ENCODE results near the gene ABCA10.

Gene ABCA10

DNA sequence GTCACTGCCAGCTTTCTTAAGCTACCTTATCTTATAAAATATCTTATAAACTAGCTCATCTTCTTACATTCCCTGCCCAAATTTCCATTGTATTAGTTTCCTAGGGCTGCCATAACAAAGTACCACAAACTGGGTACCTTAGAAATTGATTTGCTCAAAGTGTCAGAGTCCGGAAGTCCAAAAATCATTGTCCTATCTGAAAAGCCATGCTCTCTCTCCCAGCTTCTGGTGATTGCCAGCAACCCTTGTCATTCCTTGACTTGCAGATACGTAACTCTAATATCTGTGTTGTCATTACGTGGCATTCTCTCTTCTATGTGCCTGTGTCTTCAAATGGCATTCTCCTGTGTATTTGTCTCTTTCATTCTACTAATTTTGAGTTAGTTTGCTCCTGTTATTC is 2.3 kb upstream of the ABCA10 start:
- DNase-seq (ENCODE audit: low read depth), result no peak
- no peak for TF ChIP-seq CTCF (IDR thresholded peaks at IDR 0.05; ENCODE audit: control insufficient read depth, insufficient read depth, low read depth, low read length, missing control alignments)

DNA sequence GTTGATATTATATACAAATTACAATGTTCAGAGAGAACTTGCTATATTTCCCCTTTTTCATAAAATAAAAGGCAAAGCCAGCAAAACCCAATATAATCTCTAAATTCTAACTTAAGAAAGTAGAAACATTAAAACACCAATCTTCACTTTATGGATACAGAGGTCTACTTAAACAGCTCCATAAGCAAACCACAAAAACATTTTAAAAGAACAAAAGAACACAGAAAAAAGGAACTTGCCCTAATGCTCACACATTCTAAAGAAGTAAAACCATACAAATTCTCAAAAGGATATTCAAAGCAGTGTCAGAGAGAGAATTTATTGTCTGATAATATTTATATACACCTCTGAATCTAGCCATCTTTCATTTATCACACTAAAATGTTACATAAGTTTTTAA is 606 bp downstream of the ABCA10 start:
- no peak overlapping the region for H3K4me3 ChIP-seq (ENCODE audit: control insufficient read depth, low read depth, low read length)
- TF ChIP-seq CTCF (IDR thresholded peaks at IDR 0.05; ENCODE audit: control insufficient read depth, insufficient read depth, low read depth, low read length, missing control alignments), result no peak

More for the DNA sequence above, 2.3 kb upstream of the ABCA10 start:
- no peak overlapping the region for H3K4me3 ChIP-seq (ENCODE audit: control insufficient read depth, low read depth, low read length)

GRCh38 chr17:69227541-69227940 is 1.1 kb downstream of the ABCA10 start:
- DNase-seq (ENCODE audit: low read depth), result no peak

More for the DNA sequence above, 606 bp downstream of the ABCA10 start:
- no peak for DNase-seq (ENCODE audit: low read depth)

DNA sequence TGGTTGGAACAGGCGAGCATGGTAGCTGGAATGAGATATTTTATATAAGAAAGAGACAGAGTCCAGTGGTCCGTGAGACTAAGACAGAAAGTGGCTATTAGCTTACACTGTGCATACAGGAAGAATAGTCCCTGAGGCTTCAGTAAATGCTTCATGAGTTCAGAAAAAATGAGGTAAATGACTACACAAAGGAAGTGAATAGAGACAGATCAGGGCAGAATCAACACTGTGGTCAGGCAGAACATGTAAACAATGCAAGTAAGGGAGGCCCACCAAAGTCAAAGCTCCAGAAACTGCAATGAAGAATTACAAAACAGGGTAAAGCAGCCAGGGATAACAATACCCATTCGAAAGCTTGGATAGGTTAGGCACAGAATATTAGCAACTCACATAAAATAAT is 4.8 kb downstream of the ABCA10 start:
- DNase-seq (ENCODE audit: low read depth), result no peak
- no peak for TF ChIP-seq CTCF (IDR thresholded peaks at IDR 0.05; ENCODE audit: control insufficient read depth, insufficient read depth, low read depth, low read length, missing control alignments)
- no peak overlapping the region for H3K4me3 ChIP-seq (ENCODE audit: control insufficient read depth, low read depth, low read length)

More at GRCh38 chr17:69227541-69227940, 1.1 kb downstream of the ABCA10 start:
- TF ChIP-seq CTCF (IDR thresholded peaks at IDR 0.05; ENCODE audit: control insufficient read depth, insufficient read depth, low read depth, low read length, missing control alignments), result no peak
- H3K4me3 ChIP-seq (ENCODE audit: control insufficient read depth, low read depth, low read length), result no peak overlapping the region

DNA sequence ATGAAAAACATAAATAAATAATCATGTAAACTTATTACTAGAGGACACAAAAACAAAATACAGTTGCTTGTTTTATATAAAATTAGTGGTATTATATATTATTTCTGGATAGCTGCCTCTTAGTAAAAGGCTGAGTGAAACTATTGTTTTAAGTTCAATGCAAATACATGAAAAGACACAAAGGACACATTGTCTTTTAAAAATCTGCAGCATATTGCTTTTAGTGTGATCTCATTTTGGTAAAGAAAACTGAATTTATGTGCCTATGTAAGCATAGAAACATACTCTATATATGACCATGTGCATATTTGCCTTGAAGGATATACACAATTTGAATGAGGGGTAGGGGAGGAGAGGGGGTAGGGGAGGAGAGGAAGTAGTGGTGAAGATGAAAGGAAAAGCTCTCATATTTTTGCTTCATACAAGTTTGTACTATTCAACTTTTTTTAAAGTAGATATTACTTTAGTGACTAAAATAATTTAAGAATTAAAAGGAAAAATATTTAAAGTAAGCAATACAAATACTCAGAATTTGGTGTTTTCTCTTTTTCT is 5.8 kb downstream of the ABCA10 start:
- H3K4me3 ChIP-seq (ENCODE audit: control insufficient read depth, low read depth, low read length), result no peak overlapping the region
- no peak for TF ChIP-seq CTCF (IDR thresholded peaks at IDR 0.05; ENCODE audit: control insufficient read depth, insufficient read depth, low read depth, low read length, missing control alignments)
- no peak for DNase-seq (ENCODE audit: low read depth)

DNA sequence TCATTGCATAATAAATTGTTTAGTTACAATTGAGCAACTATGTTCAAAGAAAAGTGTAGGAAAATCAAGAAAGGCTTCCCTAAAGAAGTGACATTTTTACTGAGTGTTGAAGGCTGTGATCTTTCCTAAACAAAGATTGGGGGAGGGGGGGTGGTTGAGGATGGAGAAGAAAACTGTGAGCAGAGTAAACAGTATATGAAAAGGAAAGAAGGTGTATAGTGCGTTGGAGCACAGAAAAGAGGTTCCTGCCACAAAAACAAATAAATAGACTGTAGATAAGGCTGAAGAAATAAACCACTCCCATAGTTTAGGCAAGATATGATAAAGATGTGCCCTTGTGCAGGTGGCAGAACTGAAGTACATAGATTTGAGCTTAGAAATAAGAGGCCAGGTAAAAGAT is 8.5 kb downstream of the ABCA10 start:
- no peak for DNase-seq (ENCODE audit: low read depth)
- TF ChIP-seq CTCF (IDR thresholded peaks at IDR 0.05; ENCODE audit: control insufficient read depth, insufficient read depth, low read depth, low read length, missing control alignments), result no peak
- H3K4me3 ChIP-seq (ENCODE audit: control insufficient read depth, low read depth, low read length), result no peak overlapping the region

GRCh38 chr17:69218986-69219385 is 9.6 kb downstream of the ABCA10 start:
- H3K4me3 ChIP-seq (ENCODE audit: control insufficient read depth, low read depth, low read length), result no peak overlapping the region
- DNase-seq (ENCODE audit: low read depth), result no peak
- no peak for TF ChIP-seq CTCF (IDR thresholded peaks at IDR 0.05; ENCODE audit: control insufficient read depth, insufficient read depth, low read depth, low read length, missing control alignments)
